Measurements from ENCODE around the gene PBX4. TPM values are rescaled to one million over a fixed set of nuclear protein-coding genes. Genes with fewer than 3 reads are reported as not detected.
"Not testable (repeated sequence)": the region's sequence is repeated elsewhere in the genome, so short reads cannot be mapped to it uniquely, and the experiment has no call there.

The PBX4 gene
- 5.0 and 5.2 TPM in 2 replicates for total RNA-seq
- long read RNA-seq, result 0 reads

DNA sequence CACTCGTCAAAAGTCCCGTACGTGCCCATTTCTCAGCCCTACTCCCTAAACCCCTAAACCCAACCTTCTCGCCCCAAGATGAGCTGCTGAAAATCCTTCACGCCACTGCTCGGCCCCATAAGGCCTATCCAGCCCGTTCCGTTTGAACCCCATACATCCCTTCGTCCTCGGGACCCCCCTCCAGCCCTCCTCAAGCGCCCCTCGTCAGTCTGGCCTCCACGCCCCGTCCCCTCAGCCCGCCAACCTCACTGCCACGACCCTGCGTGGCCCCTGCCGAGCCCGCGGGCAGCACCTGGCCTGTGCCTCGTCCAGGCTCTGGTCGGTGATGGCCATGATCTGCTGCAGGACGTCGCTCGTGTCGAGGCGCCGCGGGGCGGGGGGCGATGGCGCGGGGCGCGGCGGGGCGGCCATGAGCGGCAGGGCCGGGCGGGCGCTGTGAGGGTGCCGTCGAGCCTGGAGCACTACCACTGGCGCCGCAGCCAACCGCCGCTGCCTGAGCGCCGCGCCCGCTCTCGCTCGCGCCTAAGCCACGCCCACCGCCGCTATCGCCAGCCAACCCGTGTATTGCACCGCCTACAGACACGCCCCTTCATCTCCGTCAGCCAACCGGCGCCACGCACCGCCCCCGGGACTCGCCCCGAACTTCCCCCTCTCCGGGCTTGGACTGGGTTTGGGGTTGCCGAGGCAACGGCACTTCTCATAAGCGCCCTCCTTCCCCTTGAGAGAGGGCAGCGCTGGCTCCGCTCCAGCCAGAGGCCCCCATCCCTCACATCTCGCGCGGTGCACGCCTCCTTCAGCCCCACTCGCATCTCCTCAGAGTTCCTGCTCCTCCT is at the start of gene PBX4:
Gene PBX4 (minus strand): TSS at position 469 of the 833 bp plus-strand sequence. CDS start 58 bp downstream, at position 411.
- Mint-ChIP-seq H3K36me3 (ENCODE audit: insufficient read depth) (peaks cover 6% of the 10 kb centered on the region), H3K4me1 (ENCODE audit: low read depth) (peaks cover 12% of the 10 kb centered on the region), H3K27ac (peak within 1 kb of the TSS; percentile 70), H3K9me3 (ENCODE audit: low read depth) (no peaks in the 10 kb centered on the region), H3K4me3 (ENCODE audit: low read depth) (peak within 1 kb of the TSS; percentile 71), H3K27me3 (peaks cover 10% of the 10 kb centered on the region)
- peak; percentile 90 for DNase-seq (ENCODE audit: low spot score, unreplicated experiment)
- no peak for TF ChIP-seq CTCF (IDR thresholded peaks at IDR 0.05; ENCODE audit: unreplicated experiment)

DNA sequence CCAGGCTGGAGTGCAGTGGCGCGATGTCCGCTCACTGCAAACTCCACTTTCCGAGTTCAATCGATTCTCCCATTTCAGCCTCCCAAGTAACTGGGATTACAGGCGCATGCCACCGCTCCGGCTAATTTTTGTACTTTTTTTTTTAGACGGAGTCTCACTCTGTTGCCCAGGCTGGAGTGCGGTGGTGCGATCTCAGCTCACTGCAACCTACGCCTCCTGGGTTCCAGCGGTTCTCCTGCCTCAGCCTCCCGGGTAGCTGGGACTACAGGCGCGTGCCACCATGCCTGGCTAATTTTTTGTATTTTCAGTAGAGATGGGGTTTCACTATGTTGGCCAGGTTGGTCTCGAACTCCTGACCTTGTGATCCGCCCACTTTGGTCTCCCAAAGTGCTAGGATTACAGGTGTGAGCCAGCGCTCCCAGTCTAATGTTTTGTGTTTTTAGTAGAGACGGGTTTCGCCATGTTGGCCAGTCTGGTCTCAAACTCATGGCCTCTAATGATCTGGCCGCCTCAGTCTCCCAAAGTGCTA is 47.0 kb upstream of the PBX4 start:
- H3K27me3 Mint-ChIP-seq; H3K4me3 Mint-ChIP-seq (ENCODE audit: low read depth); DNase-seq (ENCODE audit: low spot score, unreplicated experiment); H3K9me3 Mint-ChIP-seq (ENCODE audit: low read depth); H3K36me3 Mint-ChIP-seq (ENCODE audit: insufficient read depth); H3K27ac Mint-ChIP-seq: not testable (repeated sequence)
- H3K4me1 Mint-ChIP-seq (ENCODE audit: low read depth), result peaks cover 25% of the 10 kb centered on the region

GRCh38 chr19:19663256-19664120 is 45.0 kb upstream of the PBX4 start, which contains the start of gene ATP13A1:
Gene ATP13A1, minus strand, starts transcription at chr19:19663676. Its CDS starts 10 bp downstream, at chr19:19663666.
- peak; percentile 90 for DNase-seq (ENCODE audit: low spot score, unreplicated experiment)
- peak; percentile 34 for TF ChIP-seq CTCF (IDR thresholded peaks at IDR 0.05; ENCODE audit: unreplicated experiment)
- peaks cover under 1% of the 10 kb centered on the region for H3K36me3 Mint-ChIP-seq (ENCODE audit: insufficient read depth)
- H3K4me3 Mint-ChIP-seq (ENCODE audit: low read depth), result peak within 1 kb of the TSS; percentile 90
- no peaks in the 10 kb centered on the region for H3K9me3 Mint-ChIP-seq (ENCODE audit: low read depth)
- peak within 1 kb of the TSS; percentile 96 for H3K27ac Mint-ChIP-seq
- peaks cover 23% of the 10 kb centered on the region for H3K4me1 Mint-ChIP-seq (ENCODE audit: low read depth)
- H3K27me3 Mint-ChIP-seq, result no peaks in the 10 kb centered on the region

GRCh38 chr19:19662871-19663255 is 44.4 kb upstream of the PBX4 start:
- no peak for TF ChIP-seq CTCF (IDR thresholded peaks at IDR 0.05; ENCODE audit: unreplicated experiment)
- H3K36me3 Mint-ChIP-seq (ENCODE audit: insufficient read depth), result peaks cover 5% of the 10 kb centered on the region
- peak overlapping the region; percentile 90 for H3K4me3 Mint-ChIP-seq (ENCODE audit: low read depth)
- H3K9me3 Mint-ChIP-seq (ENCODE audit: low read depth), result no peaks in the 10 kb centered on the region
- H3K4me1 Mint-ChIP-seq (ENCODE audit: low read depth), result peaks cover 18% of the 10 kb centered on the region
- peak overlapping the region; percentile 93 for H3K27ac Mint-ChIP-seq
- DNase-seq (ENCODE audit: low spot score, unreplicated experiment), result no peak
- no peaks in the 10 kb centered on the region for H3K27me3 Mint-ChIP-seq

DNA sequence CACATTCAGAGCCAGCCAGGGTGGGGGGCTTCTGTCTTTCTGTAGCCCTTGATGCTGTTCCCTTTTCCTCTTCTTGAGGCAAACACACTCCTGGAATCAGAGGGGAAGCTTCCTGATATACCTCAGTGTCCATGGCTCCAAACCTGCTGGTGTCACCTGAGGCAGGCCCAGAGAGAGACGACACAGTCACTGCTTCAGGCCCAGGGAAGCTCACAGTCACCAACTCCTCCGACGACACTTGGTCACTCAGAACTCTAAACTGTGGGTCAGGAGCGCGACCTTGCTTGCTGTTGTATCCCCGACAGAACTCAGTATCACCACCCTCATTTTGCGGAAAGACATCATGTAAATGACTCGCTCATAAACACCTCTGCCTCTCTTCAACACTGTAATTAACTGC is 43.9 kb upstream of the PBX4 start:
- Mint-ChIP-seq H3K4me1 (ENCODE audit: low read depth) (peaks cover 18% of the 10 kb centered on the region), H3K27me3 (no peaks in the 10 kb centered on the region), H3K36me3 (ENCODE audit: insufficient read depth) (peaks cover 5% of the 10 kb centered on the region), H3K9me3 (ENCODE audit: low read depth) (no peaks in the 10 kb centered on the region), H3K27ac (peak overlapping the region; percentile 93), H3K4me3 (ENCODE audit: low read depth) (peak overlapping the region; percentile 90)
- no peak for DNase-seq (ENCODE audit: low spot score, unreplicated experiment)
- TF ChIP-seq CTCF (IDR thresholded peaks at IDR 0.05; ENCODE audit: unreplicated experiment), result no peak
